Measurements from ENCODE around the gene CEMP1. TPM values are rescaled to one million over a fixed set of nuclear protein-coding genes. Genes with fewer than 3 reads are reported as not detected.

The CEMP1 gene
- polyA plus RNA-seq, 3 donors = 0.45 to 0.97 (median 0.66) TPM

DNA sequence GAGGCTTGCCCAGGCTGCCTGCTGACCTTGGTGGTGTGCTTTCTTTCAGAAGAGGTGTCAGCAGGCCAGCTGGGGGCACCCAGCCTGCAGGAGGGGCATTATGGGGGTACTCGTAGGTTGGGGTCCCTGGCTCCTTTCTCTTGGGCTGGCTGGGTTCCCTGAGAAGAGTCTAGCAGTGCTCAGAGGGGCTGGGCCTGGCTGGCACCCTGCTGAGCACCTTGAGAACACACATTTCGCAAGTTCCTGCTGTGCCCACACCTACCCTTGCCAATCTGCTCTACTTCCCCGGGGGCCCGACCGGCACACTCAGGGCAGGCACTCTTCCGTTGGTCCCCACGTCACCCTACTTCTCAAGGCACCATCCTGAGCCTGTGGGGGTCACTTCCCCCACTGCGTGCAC, 5.1 kb downstream of the CEMP1 start:
- no peak overlapping the region for H3K27ac ChIP-seq (ENCODE audit: low read depth, low read length)
- 52 to 89% (median 73%) methylated on average over 8 of the region's 8 CpGs for WGBS, 3 donors

DNA sequence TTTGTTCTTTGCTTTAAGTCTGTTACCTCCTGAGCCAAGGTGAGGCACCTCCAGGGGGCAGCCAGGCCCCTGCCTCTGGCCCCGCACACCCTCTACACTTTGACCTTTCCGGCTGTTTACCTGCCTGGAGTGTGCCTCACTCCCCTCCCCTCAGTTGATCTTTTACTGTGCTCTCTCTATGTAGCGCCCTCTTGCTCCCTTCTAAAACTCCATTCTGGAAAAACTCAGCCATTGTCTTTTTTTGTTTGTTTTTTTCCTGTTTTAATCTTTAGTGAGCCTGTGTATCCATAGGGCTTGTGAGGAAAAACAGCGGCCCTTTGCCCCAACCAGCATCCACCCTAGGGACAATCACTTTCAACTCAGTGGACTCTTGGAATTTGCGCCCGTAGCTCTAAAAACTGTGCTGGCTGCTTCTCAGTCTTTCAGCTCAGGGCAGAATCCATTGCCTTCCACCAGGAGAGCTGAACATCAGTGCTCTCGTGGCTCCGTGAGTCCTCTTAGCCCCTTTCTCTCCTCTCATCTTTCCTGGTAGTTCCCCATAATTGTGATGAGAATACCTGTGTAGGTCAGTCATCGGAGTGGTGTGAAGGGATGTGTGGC, 6.8 kb downstream of the CEMP1 start:
- no peak overlapping the region for H3K27ac ChIP-seq (ENCODE audit: low read depth, low read length)
- 88 to 96% (median 92%) methylated on average over 9 of the region's 9 CpGs for WGBS, 3 donors

DNA sequence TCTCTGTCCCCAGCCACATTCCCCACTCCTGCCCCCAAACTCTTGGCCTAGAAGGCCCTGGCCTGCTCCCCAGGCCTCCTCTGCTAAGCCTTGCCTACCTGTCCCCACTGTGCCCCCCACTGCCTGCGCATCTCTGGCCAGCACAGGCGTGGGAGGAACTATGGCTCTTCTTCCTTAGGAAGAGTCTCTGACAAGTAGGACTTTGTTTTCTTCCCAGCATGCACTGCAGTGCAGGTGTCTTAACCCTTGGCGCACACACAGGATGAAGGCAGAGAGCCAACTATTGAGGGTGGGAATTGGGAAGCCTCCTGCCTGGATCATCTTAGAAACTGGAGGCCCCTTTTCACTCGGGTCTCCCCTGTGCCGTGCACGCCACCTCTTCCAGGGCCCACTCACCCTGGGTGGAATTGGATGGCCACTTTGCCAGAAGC, 7.4 kb downstream of the CEMP1 start:
- 85 to 89% (median 87%) methylated on average over 6 of the region's 6 CpGs for WGBS, 3 donors

DNA sequence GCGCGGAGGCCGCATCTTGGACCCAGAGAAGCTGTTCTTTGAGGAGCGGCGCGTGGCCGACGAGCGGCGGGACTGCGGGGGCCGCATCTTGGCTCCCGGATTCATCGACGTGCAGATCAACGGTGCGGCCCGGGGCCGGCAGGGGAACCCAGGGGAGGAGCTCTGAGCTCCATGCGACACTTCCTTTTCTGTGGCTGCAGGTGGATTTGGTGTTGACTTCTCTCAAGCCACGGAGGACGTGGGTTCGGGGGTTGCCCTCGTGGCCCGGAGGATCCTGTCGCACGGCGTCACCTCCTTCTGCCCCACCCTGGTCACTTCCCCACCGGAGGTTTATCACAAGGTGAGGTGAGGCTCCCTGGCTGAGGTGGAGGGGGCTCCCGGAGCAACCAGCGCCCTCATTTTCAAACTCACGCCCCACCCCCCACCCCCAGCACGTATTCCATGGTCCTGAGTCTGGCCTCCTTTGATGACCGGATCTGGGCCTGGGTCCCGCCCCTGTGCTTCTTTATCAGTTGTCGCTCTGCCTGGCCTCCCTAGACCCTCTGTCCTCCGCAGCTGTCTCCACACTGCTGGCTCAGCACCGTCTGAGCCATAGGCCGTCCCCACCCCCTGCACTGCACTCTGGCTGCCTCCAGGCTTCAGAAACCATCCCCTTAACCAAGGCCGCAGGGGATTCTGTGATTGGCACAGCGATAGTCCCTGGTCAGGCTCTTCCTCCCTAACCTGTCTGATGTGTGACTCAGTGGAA, 10.2 kb downstream of the CEMP1 start:
- 19 to 27% (median 20%) methylated on average over 40 to 41 of the region's 41 CpGs for WGBS, 3 donors
- no peak overlapping the region for H3K27ac ChIP-seq (ENCODE audit: low read depth, low read length)

More for the DNA sequence above, 7.4 kb downstream of the CEMP1 start:
- H3K27ac ChIP-seq (ENCODE audit: low read depth, low read length) = no peak overlapping the region

DNA sequence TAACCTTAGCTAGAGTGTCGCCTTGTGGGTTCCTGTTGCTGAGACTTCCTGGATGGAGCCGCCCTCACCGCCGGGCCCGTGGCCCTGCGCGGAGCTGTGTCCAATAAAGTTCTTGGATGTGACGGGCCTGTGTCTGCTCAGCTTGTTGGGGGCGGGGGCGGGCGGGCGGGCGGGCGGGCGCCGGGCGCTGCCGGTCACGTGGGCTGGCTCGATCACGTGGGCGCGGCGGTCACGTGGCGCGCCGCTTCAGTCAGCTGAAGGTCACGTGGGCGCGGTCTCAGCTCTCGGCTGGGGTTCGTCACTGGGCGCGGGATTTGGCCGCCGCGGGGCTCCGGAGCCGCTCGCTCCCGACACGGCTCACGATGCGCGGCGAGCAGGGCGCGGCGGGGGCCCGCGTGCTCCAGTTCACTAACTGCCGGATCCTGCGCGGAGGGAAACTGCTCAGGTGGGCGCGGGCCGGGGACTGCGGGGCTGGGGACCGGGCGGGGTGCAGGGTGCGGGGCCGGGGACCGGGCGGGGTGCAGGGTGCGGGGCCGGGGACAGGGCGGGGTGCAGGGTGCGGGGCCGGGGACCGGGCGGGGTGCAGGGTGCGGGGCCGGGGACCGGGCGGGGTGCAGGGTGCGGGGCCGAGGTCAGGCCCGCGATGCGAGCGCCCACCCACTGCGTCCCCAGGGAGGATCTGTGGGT, 11.0 kb downstream of the CEMP1 start, which contains the start of gene AMDHD2:
Gene AMDHD2 (plus strand): TSS at position 275 of the 687 bp plus-strand sequence. CDS start 88 bp downstream, at position 363.
- peak within 1 kb of the TSS; percentile 21 for H3K27ac ChIP-seq (ENCODE audit: low read depth, low read length)
- WGBS, 3 donors = 1% methylated on average over 64 to 83 of the region's 83 CpGs

DNA sequence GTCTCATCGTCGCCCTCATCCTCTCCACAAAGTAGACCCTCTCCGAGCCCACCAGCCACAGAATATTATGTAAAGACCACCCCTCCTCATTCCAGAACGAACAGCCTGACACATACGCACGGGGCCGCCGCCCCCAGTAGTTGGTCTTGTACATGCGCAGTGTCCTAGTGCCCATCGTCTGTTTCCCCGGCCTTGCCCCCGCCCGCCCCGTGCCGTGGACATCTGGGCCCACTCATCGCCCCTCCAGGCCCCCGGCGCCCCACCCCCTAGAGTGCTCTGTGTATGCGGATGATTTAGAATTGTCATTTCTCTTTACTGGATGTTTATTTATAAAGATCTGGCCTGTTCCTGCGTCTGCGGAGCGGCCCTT, 11.5 kb downstream of the CEMP1 start:
- WGBS, 3 donors = 39 to 55% (median 45%) methylated on average over 22 of the region's 22 CpGs
- peak overlapping the region; percentile 21 for H3K27ac ChIP-seq (ENCODE audit: low read depth, low read length)

DNA sequence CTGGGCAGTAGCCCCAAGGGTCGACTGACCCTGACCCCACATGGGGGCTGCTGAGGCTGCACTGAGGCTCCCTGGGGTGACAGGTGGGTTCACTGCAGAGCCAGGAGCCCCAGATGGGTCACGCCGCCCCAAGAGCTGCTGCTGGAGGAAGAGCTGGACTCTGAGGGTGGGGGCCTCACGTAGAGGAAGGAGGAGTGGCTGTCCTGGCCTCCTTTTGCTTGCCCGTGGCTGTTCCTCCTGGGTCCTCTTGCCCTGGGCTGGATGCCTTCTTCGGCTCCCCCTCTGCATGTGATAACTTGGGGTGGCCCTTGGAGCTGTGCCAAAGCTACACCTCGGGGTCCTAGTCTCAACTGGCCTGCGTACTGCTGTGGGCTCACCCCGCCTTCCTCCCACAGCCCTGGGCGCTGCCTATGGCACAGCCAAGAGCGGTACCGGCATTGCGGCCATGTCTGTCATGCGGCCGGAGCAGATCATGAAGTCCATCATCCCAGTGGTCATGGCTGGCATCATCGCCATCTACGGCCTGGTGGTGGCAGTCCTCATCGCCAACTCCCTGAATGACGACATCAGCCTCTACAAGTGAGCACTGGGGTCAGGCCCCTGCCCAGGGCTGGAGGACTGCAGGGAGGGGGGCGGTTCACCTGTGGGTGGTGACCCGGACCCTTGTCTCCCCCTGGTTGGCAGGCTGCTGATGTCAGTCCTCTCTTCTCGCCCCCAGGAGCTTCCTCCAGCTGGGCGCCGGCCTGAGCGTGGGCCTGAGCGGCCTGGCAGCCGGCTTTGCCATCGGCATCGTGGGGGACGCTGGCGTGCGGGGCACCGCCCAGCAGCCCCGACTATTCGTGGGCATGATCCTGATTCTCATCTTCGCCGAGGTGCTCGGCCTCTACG, 12.1 kb downstream of the CEMP1 start:
- H3K27ac ChIP-seq (ENCODE audit: low read depth, low read length) = peak overlapping the region; percentile 21
- WGBS, 3 donors = 81 to 84% (median 82%) methylated on average over 38 to 39 of the region's 39 CpGs

DNA sequence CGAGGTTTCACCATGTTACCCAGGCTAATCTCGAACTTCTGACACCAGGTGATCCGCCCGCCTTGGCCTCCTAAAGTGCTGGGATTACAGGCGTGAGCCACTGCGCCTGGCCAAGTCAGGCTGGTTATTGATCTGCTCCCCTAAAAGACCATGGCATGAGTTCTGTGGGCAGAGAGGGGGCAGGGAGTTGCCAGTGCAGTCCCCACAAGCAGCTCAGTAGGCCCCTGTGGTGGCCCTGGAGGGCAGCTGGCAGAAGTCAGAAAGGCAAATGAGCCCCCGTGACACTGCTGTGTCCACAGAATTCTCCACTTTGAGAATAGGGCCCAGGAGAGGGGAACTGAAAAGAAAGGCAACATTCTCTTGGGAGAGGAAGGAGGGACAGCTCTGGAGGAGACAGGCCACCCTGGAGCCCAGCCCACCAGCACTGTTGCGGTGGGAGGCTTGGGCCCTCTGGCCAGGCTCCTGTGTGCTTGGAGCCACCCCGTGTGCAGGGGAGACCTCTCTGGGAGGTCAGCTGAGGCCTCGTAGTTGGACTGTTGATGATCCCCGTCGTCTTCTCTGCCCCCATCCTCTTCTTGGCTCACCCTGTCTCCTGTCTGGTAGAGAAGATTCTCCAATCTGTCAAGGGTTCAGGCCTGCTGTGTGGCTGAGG, 13.1 kb downstream of the CEMP1 start:
- no peak overlapping the region for H3K27ac ChIP-seq (ENCODE audit: low read depth, low read length)
- WGBS, 3 donors = 60 to 77% (median 73%) methylated on average over 12 of the region's 12 CpGs

DNA sequence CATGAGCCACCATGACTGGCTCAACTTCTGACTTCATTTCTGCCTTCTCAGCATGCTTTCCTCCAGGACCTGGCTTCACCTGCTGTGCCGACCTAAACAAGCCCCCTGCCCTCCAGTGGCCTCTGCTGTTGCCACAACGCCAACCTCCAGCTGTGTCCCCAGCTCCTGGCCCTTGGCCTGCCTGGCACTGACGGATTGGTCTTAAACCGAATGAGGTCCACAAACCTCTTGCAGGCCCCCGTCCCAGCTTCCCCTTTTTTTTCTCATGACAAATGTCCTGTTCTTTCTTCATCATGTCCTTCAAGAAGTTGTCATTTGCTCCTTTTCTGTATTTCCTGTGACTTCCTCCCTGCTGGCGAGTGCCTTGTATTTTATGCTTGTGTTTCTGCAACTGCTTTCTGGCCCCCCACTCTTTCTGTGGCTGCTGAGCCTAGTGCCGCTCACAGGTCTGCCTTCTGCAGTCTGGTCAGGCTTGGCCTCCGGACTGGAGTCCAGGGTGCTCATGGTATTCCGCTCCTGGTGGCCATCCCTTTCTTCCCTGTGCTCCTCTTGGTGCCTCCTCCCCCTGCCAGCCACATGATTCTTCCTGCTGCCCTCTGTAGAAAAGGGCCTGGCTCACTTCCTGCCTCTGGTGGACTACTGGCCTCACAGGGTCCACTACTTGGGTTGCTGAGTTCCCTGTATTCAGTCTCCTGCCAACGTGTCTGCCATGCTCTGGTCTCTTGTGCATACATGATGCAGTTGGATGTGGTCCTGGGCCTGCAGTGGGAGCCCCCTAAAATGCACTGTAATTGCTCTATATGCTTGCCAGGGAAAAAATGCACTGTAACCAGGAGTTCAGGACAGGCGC, 14.6 kb downstream of the CEMP1 start:
- H3K27ac ChIP-seq (ENCODE audit: low read depth, low read length) = peak overlapping the region; percentile 79
- WGBS, 3 donors = 37 to 46% (median 44%) methylated on average over 11 of the region's 11 CpGs

DNA sequence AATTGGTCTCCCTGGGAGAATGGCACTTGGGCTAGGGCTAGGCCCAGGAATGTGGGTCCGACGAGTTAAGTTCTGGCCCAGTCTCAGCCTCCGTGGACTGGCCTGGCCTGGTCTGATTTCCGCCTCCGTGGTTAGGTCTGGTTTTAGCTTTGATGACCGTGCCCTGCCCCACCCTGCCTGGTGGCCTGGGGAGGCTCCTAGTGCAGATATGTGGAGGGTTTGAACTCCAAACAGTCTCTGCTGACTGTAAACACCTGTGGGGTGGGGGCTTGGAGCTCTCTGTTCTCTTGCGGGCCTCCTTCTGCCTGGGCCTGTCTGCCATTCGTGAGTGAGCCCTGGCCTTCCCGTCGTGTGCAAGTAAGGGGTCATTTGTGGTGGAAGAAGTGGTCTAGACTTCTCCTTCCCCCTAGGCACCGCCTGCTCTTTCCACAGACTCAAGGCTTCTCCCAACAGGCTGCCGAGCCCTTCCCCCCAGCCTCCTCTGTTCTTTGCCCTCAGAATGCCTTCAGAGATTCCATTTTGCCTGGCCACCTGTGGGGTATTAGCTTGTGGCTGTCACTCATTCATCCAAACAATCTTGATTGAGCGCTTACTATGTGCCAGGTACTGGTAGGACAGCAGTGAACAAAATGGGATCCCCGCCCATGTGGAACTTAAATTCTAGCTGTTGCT, 15.9 kb downstream of the CEMP1 start:
- H3K27ac ChIP-seq (ENCODE audit: low read depth, low read length) = peak overlapping the region; percentile 98
- WGBS, 3 donors = 17 to 28% (median 24%) methylated on average over 14 of the region's 14 CpGs

DNA sequence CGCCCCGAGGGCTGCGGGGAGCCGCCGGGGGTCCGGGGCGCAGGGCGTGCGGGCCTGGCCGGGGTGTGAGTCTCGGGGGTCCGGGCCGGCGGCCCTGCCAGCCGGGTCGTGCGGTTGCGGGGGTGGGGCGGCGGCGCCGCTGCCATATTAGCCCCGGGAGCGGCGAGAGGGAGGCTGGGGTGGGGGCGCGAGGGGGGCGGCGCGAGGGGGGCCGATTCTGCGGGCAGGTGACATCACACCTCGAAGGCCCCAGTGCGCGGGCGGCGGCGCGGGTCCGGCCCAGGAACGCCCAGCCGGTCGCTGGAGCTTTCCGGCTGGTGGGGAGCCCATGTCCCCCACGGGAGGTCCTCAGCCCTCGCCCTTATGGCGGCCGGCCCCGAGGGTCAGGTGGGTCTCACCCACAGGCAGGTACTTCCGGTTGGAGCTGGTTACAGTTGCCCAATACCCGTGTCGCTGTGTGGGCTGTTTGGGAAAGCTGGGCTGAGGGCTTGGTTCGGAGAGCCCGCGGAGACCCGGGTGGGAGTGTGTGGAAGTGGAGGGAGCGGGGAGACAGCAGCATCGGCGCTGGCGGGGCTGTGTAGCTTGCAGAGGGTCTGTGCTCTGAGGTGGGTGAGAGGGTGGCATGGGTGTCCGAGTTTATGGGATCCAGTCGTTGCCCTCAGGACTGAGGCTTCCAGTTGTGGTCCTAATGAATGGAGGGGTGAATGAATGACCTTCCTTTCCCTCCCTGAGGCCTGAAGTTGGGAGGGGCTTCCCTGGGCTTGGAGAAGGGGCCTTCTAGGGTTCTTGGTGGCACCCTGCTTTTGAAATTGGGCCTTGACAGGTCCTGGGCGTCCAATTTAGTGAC, 16.7 kb downstream of the CEMP1 start:
- WGBS, 3 donors = 1% methylated on average over 39 to 63 of the region's 63 CpGs
- H3K27ac ChIP-seq (ENCODE audit: low read depth, low read length) = peak overlapping the region; percentile 98

DNA sequence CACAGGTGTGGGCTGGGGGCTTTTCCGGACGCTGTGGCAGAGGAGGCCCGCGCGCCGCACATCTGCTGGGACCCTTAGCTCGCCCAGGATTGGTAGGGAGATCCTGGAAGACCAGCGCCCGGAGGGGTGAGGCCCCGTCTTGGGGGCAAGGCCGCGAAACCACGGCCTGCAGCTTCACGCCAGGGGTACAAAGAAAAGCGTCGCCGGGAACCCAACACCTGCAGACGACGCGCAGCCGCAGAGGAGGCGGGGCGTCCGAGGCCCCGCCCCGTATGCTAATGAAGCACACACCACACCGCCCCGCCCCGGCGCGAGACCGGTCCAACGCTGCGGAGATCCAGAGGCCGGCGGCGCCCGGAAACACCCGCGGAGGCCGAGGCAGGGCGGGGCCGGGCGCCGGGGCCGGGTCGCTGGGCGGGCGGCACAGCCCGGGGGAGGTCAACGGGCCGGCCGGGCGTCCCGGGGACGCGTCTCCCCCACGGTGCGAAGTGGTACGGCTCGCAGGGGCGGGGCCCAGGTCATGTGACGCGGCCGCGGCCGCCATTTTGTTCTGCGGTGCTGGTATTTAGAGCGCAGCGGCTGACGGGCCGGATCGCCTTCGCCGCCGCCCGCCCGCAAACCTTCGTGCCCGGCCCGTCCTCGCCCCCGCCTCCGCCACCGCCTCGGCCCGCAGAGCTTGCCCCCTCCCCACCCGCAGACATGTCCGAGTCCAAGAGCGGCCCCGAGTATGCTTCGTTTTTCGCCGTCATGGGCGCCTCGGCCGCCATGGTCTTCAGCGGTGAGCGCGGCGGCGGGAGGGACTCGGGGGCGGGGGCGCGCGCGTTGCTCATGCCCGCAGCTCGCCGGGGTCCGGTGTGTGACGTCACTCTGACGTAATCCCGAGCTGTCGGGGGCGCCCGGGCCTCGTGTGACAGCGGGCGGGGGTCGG, 17.5 kb downstream of the CEMP1 start, which contains the start of gene ATP6V0C:
Gene ATP6V0C (plus strand): TSS at position 548 of the 928 bp plus-strand sequence. CDS start 152 bp downstream, at position 700.
- peak within 1 kb of the TSS; percentile 98 for H3K27ac ChIP-seq (ENCODE audit: low read depth, low read length)
- 1 to 2% (median 1%) methylated on average over 99 to 122 of the region's 122 CpGs for WGBS, 3 donors

DNA sequence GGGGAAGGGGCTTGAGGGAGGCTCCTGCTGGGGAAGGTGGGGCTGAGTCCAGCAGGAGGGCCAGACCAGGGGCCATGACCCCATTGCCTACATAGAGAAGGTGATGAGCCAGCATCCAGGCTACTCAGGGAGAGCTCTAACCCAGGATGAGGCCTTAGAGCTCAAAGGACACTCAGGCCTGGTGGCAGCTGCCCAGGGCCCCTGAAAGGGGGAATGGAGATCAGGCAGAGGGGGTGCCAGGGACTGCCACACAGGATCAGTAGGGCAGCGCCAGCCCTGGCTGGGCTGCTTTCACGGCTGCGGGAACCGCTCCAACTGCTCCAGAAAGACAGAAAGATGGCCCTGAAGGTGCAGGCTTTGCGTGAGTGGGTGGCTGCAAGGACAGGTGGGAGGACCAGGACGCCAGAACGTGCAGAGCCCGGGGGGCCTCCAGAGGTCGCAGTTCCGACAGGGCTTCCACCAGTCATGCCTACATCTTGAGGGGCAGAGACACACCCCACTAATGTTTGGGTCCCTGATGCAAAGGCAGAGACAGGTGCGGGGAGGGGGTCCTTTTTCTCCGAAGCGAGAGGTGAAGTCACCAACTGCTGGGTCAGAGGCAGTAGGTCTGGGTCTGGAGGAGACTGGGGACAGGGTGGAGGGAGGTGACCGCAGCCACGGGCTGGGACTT, 18.3 kb downstream of the CEMP1 start:
- H3K27ac ChIP-seq (ENCODE audit: low read depth, low read length) = no peak overlapping the region
- WGBS, 3 donors = 20 to 45% (median 44%) methylated on average over 14 to 15 of the region's 15 CpGs
